Astrocyte (in vitro differentiated cells and primary cell): ENCODE data around the gene THEM5.

Experiments
- CTCF ChIP-seq: IDR thresholded peaks from 2 replicates; pipeline ENCODE4 v1.5.1; 2011; ENCODE audit warnings: low read depth, mild to moderate bottlenecking, inconsistent platforms, low read length, moderate library complexity; ENCODE audit not compliant: insufficient read depth
- EZH2 ChIP-seq: IDR thresholded peaks from 2 replicates; pipeline ENCODE4 v1.6.1; 2012; ENCODE audit warnings: mild to moderate bottlenecking, low read length, inconsistent platforms; ENCODE audit not compliant: insufficient read depth

GRCh38 chr1:151828921-151829320 lies 24.6 kb downstream of the THEM5 start:
- no peak for TF ChIP-seq CTCF
- TF ChIP-seq EZH2: no peak
